SK-N-MC (cell line): ENCODE results near the gene PPEF2.

Experiments used
- EZH2 ChIP-seq: fragments of 200-600 bp; sonication (generic); IDR thresholded peaks from one replicate; pipeline ENCODE4 v1.6.1; 2017; ENCODE audit warnings: antibody characterized with exemption
- POLR2AphosphoS5 ChIP-seq: IDR thresholded peaks from 2 replicates; pipeline ENCODE4 v1.6.1; 2012; ENCODE audit warnings: mild to moderate bottlenecking, low read depth, low read length, borderline replicate concordance

DNA sequence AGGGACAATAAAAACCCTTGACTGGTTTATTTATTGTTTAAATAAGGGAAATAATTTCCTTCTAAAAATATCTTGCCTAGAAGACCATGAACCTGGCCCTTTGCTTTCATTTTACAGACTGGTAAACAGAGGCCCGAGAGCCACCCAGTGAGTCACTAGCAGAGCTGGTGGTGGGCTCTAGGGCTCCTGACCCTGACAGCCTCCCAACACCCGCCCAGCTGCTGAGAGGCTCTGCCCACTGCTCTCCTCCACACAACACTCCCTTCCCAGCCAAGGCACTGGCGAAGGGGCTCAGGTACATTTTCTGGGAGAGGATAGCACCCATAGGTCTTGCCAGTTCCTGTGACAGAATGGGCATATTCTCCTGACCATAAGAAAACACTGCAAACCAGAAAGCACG lies 18.1 kb upstream of the PPEF2 start:
- TF ChIP-seq POLR2AphosphoS5, result no peak
- TF ChIP-seq EZH2, result no peak
